ENCODE data around the gene CLINT1.
"Not testable (repeated sequence)": the region's sequence is repeated elsewhere in the genome, so short reads cannot be mapped to it uniquely, and the experiment has no call there.

The CLINT1 gene

GRCh38 chr5:157858527-157859226 lies at the start of gene CLINT1:
Gene CLINT1, minus strand, starts transcription at chr5:157859145. Its CDS starts 175 bp downstream, at chr5:157858970.
- DNase-seq (ENCODE audit: low read depth): peak; percentile 87

GRCh38 chr5:157908459-157908858 lies 49.5 kb upstream of the CLINT1 start:
- DNase-seq (ENCODE audit: low read depth): no peak

GRCh38 chr5:157907479-157907878 lies 48.5 kb upstream of the CLINT1 start:
- DNase-seq (ENCODE audit: low read depth): no peak

- no peak for DNase-seq (ENCODE audit: low read depth)
Observed at GRCh38 chr5:157903117-157903450, 44.1 kb upstream of the CLINT1 start.

GRCh38 chr5:157902449-157903116 lies 43.6 kb upstream of the CLINT1 start:
- DNase-seq (ENCODE audit: low read depth): no peak

GRCh38 chr5:157900644-157901043 lies 41.7 kb upstream of the CLINT1 start:
- DNase-seq (ENCODE audit: low read depth): no peak

GRCh38 chr5:157893611-157894010 lies 34.7 kb upstream of the CLINT1 start:
- DNase-seq (ENCODE audit: low read depth): no peak

- no peak for DNase-seq (ENCODE audit: low read depth)
Observed at GRCh38 chr5:157892974-157893373, 34.0 kb upstream of the CLINT1 start.

- no peak for DNase-seq (ENCODE audit: low read depth)
Observed at GRCh38 chr5:157890836-157891597, 32.1 kb upstream of the CLINT1 start.

GRCh38 chr5:157888814-157889532 lies 30.0 kb upstream of the CLINT1 start:
- DNase-seq (ENCODE audit: low read depth): no peak

GRCh38 chr5:157886796-157887380 lies 27.9 kb upstream of the CLINT1 start:
- no peak for DNase-seq (ENCODE audit: low read depth)

GRCh38 chr5:157885051-157885450 lies 26.1 kb upstream of the CLINT1 start:
- not testable (repeated sequence) for DNase-seq (ENCODE audit: low read depth)

GRCh38 chr5:157881498-157881897 lies 22.6 kb upstream of the CLINT1 start:
- DNase-seq (ENCODE audit: low read depth): not testable (repeated sequence)

- no peak for DNase-seq (ENCODE audit: low read depth)
Observed at GRCh38 chr5:157877821-157878220, 18.9 kb upstream of the CLINT1 start.

- DNase-seq (ENCODE audit: low read depth): no peak
Observed at GRCh38 chr5:157874861-157875260, 15.9 kb upstream of the CLINT1 start.

- DNase-seq (ENCODE audit: low read depth): peak; percentile 62
Observed at GRCh38 chr5:157870837-157871834, 12.2 kb upstream of the CLINT1 start.

GRCh38 chr5:157867751-157868387 lies 8.9 kb upstream of the CLINT1 start:
- DNase-seq (ENCODE audit: low read depth): no peak

GRCh38 chr5:157866536-157866935 lies 7.6 kb upstream of the CLINT1 start:
- DNase-seq (ENCODE audit: low read depth): no peak

GRCh38 chr5:157865781-157866180 lies 6.8 kb upstream of the CLINT1 start:
- peak; percentile 50 for DNase-seq (ENCODE audit: low read depth)

- no peak for DNase-seq (ENCODE audit: low read depth)
Observed at GRCh38 chr5:157864067-157864466, 5.1 kb upstream of the CLINT1 start.
